GM12865 (cell line): Measurements from ENCODE around the gene RIN3.

Experiments used
- DNase-seq: peaks from one replicate; pipeline ENCODE4 v3.0.0; 2010; ENCODE audit warnings: low read depth
- H3K4me3 ChIP-seq: 2 replicates; pipeline ENCODE4 v1.5.1; 2011; ENCODE audit warnings: mild to moderate bottlenecking, low read depth, low read length, control low read depth
- TF ChIP-seq, protein P1 (sequence below): IDR thresholded peaks from 2 replicates; pipeline ENCODE4 v1.5.1; 2011; ENCODE audit warnings: low read length, control low read depth, low read depth, inconsistent platforms; ENCODE audit not compliant: insufficient read depth; ENCODE audit errors: missing control alignments

RIN3 gene

DNA sequence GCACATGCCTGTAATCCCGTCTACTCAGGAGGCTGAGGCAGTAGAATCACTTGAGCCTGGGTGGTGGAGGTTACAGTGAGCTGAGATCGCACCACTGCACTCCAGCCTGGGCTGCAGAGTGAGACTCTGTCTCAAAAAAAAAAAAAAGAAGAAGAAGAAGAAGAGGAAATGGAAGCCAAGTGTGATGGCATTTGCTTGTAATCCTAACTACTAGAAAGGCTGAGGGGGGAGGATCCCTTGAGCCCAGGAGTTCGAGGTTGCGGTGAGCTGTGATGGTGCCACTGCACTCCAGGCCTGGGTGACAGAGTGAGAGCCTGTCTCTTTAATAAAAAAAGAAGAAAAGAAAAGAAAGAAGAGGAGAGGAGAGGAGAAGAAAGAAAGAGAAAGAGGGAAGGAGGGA lies 182.8 kb downstream of the RIN3 start:
- DNase-seq, result no peak
- TF ChIP-seq, protein P1, sequence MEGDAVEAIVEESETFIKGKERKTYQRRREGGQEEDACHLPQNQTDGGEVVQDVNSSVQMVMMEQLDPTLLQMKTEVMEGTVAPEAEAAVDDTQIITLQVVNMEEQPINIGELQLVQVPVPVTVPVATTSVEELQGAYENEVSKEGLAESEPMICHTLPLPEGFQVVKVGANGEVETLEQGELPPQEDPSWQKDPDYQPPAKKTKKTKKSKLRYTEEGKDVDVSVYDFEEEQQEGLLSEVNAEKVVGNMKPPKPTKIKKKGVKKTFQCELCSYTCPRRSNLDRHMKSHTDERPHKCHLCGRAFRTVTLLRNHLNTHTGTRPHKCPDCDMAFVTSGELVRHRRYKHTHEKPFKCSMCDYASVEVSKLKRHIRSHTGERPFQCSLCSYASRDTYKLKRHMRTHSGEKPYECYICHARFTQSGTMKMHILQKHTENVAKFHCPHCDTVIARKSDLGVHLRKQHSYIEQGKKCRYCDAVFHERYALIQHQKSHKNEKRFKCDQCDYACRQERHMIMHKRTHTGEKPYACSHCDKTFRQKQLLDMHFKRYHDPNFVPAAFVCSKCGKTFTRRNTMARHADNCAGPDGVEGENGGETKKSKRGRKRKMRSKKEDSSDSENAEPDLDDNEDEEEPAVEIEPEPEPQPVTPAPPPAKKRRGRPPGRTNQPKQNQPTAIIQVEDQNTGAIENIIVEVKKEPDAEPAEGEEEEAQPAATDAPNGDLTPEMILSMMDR, result no peak
- H3K4me3 ChIP-seq, result no peak overlapping the region

DNA sequence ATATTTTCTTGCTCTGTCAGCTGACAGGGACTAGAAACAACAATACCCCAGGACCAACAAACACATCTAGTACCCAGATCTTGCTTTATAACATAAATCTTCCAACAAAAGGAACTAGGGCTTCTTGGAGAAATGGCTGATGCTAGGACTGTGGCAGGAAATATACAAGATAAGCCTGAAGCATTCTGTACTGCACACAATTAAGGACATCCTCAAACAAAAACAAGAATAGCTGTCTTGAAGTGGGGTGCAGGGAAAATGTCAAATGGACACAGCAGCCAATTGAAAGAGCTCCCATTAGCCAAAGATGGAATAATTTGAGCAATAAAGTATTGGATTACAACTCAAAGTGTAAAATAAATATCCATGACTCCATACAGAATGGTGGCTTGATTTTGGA lies 184.8 kb downstream of the RIN3 start:
- TF ChIP-seq, protein P1, result no peak
- no peak for DNase-seq
- H3K4me3 ChIP-seq, result no peak overlapping the region

DNA sequence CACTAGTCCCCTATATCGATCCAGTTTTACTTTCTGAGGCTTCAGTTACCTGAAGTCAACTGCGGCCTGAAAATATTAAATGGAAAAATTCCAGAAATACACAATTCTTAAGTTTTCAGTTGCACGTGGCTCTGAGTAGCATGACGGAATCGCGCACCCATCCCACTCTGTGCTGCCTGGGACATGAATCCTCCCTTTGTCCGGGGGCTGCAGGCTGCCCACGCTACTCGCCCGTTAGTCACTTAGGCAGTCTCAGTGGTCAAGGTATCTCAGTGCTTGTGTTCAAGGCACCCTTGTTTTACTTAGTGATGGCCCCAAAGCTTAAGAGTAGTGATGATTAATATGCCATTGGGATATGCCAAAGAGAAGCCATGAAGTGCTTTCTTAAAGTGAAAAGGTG lies 188.2 kb downstream of the RIN3 start:
- TF ChIP-seq, protein P1, result no peak
- H3K4me3 ChIP-seq, result no peak overlapping the region
- no peak for DNase-seq

DNA sequence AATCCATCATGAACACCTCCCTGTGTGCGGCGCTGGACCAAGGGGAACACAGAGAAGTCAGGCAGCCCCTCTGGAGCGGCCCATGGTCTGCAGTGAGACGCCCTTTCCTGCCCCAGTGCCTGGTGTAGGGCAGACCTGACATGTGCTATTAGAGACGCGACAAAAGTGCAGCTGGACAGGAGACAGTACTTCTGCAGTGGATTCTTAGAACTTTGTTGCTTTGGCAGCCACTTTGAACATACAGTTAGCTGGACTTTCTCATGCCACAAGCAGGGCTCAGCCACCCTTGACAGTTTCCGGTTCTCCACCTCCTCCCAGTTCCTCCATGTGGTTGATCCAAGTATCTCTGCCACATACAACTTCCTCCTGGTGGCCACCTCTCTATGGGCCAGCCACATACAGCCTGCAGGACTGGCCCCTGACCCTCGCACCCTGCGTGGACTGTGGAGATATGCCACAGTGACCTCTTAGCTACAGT lies 188.9 kb downstream of the RIN3 start:
- TF ChIP-seq, protein P1, result no peak
- H3K4me3 ChIP-seq, result no peak overlapping the region
- DNase-seq, result peak; percentile 76

DNA sequence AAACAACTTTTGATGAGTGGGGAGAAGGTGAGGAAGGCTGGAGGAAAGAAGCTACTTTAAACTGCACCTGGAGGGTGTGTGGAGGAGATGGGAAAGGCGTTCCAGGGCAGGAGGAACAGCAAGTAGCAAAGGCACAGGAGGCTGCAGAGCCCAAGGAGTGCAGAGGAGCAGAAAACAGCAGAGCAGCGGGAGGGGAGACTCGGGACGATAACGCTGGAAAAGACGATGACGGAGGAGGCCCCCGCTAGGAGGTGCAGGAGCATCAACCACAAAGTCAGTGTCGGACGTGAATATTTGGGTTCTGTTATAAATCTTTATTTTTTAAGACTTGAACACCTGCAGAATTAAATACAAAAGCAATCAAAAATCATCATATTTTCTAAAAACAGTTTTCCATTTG lies 189.9 kb downstream of the RIN3 start:
- DNase-seq, result no peak
- TF ChIP-seq, protein P1, result no peak
- no peak overlapping the region for H3K4me3 ChIP-seq

DNA sequence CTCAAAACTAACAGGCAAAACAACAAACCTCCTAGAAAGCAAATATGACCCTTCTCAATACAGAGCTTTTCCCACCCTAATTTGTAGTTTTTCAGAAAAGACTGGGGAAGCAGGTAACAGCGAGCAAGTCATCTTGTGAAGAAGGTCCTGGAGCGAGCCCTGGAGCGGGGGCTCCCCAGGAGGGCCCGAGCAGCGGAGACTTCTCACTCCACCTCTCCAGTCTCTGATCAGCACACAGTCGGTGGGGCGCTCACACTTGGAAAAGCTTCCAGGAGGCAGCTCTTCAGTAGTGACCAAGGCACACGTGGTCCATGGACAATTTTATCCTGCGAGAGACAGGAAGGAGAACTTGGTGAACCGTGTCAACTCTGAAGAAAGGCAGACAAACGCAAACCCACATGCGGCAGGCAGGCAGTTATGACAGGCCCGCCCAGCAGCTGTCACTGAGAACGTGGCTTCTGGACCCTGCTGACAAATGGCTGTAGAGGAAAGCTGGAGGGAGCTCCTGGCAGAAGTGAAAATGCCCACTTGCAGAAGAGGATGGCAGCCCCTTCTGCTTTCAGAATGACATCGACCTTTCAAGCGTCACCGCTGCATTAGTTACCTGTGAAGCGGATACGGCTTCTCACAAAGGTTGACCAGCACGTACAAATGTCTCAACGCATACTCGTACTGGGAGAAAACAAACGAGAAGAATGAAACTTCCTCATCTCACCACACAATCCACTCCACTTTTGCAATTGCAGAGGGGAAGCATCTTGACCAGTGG lies 190.6 kb downstream of the RIN3 start:
- H3K4me3 ChIP-seq, result no peak overlapping the region
- DNase-seq, result peak; percentile 93
- TF ChIP-seq, protein P1, result no peak

DNA sequence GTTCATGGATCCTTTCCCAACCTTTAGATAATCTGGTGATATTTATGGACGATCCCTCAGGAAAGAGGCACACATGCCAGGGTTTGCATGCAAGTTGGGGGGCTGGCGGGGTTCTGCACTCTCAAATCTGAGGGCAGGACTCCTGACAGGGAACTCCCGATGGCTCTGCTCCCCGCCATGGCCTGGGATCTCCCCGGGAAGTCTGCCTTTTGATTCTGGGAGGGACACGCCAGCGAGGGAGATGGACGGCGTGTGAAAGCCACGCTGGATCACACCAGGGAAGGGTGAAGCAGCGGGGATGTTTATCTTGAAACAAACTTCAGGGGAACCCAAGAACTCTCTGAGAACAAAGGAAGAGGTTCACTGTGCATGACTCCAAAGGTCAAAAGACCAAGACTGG lies 191.2 kb downstream of the RIN3 start:
- no peak overlapping the region for H3K4me3 ChIP-seq
- TF ChIP-seq, protein P1, result no peak
- no peak for DNase-seq
